Measurements from ENCODE around the gene SMURF1. TPM values are rescaled to one million over a fixed set of nuclear protein-coding genes. Genes with fewer than 3 reads are reported as not detected.

Gene SMURF1
- total and polyA plus RNA-seq, 9 donors, result 7.3 to 11.2 (median 8.4) TPM

DNA sequence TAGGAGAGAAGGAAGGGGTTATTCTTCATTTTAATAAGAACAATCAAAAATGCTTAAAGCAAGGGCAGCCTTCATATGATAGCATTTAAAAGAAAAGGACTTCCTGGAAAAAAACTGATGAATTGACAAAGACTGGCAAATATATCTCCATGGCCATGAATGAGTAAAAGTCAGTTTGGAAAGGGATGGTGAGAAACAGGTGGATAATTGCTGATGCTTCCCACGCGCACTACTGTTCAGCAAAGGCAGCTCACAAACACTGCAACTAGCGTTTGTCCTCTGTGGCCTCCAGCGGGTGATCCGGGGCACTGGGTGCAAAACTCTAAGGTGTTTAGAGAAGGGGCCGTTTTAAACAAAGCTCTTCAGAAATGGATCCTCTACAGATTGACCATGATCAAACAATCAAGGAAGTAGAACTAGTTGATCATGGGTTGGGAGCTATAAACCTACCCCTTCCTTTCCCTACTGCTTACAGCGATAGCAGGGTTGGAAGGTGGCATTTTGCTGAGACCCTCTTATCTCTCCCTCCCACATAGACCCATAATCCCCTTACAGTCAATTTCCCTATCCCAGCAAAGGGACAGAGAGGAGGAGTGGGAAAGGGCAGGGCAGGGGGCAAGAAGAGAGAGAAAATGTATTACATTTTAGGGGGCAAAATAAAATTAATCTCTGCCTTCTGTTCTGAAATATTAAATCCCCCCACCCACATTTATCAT lies 53.8 kb downstream of the SMURF1 start:
- no peaks in the 10 kb centered on the region for H3K9me3 ChIP-seq (replicated peaks; ENCODE audit: control insufficient read depth, low read depth, low read length)
- H3K4me1 ChIP-seq (ENCODE audit: control insufficient read depth, insufficient read depth, low read length), result no peaks in the 10 kb centered on the region
- no peaks in the 10 kb centered on the region for H3K27me3 ChIP-seq (ENCODE audit: control insufficient read depth, insufficient read depth, low read length)
- 90% methylated on average over 2 of the region's 7 CpGs for WGBS (ENCODE audit: insufficient coverage)
- peak overlapping the region; percentile 45 for H3K27ac ChIP-seq (ENCODE audit: low read length)
- no peak overlapping the region for H3K4me3 ChIP-seq (ENCODE audit: low read length)
- no peaks in the 10 kb centered on the region for H3K36me3 ChIP-seq (ENCODE audit: control insufficient read depth, insufficient read depth, low read length)
- no peak for DNase-seq

DNA sequence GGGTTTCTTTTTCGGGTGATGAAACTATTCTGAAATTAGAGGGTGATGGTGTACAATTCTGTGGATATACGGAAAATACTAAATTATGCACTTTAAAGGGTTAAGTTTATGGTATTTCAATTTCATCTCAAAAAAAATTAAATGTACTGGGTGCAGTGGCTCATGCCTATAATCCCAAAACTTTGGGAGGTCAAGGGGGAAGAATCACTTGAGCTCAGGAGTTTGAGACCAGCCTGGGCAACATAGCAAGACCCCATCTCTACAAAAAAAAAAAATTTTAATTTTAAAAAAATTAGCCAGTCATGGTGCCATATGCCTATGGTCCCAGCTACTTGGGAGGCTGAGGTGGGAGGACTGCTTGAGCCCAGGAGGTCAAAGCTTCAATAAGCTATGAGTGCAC lies 57.0 kb downstream of the SMURF1 start:
- H3K9me3 ChIP-seq (replicated peaks; ENCODE audit: control insufficient read depth, low read depth, low read length), result no peaks in the 10 kb centered on the region
- no peak for DNase-seq
- no peak overlapping the region for H3K27ac ChIP-seq (ENCODE audit: low read length)
- no CpG with 5 or more reads among the region's 2 CpGs for WGBS (ENCODE audit: insufficient coverage)
- H3K27me3 ChIP-seq (ENCODE audit: control insufficient read depth, insufficient read depth, low read length), result no peaks in the 10 kb centered on the region
- no peak overlapping the region for H3K4me3 ChIP-seq (ENCODE audit: low read length)
- no peaks in the 10 kb centered on the region for H3K36me3 ChIP-seq (ENCODE audit: control insufficient read depth, insufficient read depth, low read length)
- no peaks in the 10 kb centered on the region for H3K4me1 ChIP-seq (ENCODE audit: control insufficient read depth, insufficient read depth, low read length)

DNA sequence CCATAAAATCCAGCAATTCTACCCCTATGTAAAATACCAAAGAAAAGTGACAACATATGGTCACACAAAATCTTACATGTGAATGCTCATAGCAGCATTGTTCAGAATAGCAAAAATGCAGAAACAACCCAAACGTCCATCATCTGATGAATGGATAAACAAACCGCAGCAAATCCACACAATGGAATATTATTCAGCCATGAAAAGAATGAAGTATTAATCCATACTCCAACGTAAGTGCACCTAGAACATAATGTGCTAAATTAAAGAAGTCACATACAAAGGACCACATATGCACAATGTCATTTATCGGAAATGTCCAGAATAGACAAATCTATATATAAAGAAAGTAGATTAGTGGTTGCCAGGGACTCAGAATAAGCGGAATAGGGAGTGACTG lies 57.4 kb downstream of the SMURF1 start:
- Histone ChIP-seq H3K36me3 (ENCODE audit: control insufficient read depth, insufficient read depth, low read length) (no peaks in the 10 kb centered on the region), H3K27me3 (ENCODE audit: control insufficient read depth, insufficient read depth, low read length) (no peaks in the 10 kb centered on the region), H3K4me1 (ENCODE audit: control insufficient read depth, insufficient read depth, low read length) (no peaks in the 10 kb centered on the region), H3K4me3 (ENCODE audit: low read length) (no peak overlapping the region), H3K27ac (ENCODE audit: low read length) (no peak overlapping the region), H3K9me3 (replicated peaks; ENCODE audit: control insufficient read depth, low read depth, low read length) (no peaks in the 10 kb centered on the region)
- WGBS (ENCODE audit: insufficient coverage), result no CpG with 5 or more reads among the region's 5 CpGs
- DNase-seq, result no peak

DNA sequence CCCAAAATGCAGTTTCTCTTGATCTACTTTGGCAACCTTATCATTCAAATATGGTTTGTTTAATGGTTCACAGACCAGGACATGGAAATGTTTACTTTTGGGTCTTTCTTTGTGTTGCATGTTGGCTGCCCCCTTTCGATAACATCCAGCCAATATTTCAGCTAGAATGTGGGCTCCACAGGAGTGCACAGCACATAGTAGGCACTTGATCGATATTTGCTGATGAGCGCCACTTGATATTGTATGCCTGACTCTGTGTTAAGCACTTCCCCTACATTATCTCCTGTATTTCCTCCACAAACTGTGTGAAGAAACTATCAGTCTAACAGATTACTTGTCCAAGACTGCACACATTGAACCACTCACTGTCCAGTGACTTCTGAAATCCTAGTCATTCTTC lies 60.2 kb downstream of the SMURF1 start:
- WGBS (ENCODE audit: insufficient coverage), result 94% methylated on average over 3 of the region's 3 CpGs
- no peak overlapping the region for H3K4me3 ChIP-seq (ENCODE audit: low read length)
- DNase-seq, result no peak
- no peaks in the 10 kb centered on the region for H3K9me3 ChIP-seq (replicated peaks; ENCODE audit: control insufficient read depth, low read depth, low read length)
- no peaks in the 10 kb centered on the region for H3K27me3 ChIP-seq (ENCODE audit: control insufficient read depth, insufficient read depth, low read length)
- H3K27ac ChIP-seq (ENCODE audit: low read length), result no peak overlapping the region
- H3K4me1 ChIP-seq (ENCODE audit: control insufficient read depth, insufficient read depth, low read length), result peaks cover 4% of the 10 kb centered on the region
- H3K36me3 ChIP-seq (ENCODE audit: control insufficient read depth, insufficient read depth, low read length), result no peaks in the 10 kb centered on the region

DNA sequence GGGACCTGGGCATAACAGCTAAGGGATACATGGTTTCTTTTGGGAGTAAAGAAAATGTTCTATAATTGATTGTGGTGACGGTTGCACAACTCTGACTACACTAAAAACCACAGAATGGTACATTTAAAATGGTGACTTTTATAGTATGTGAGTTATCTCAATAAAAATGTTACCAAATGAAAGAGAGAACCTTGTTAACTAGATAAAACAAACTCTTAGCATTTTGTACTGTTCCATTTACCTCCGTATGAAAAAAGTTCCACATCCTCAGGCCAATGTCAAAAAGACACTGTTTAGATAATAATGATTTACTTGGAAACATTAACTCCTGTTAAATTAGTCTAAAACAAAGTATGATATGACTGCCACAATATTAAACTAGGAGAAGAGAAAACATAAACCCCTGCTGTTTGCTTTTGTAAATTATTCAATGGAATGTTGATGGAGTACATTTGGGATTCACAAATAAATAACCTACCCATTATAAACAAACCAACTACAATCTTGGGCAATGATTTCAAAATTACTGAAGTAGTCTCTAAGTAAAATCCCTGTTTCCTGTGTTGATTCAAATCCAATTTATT lies 60.7 kb downstream of the SMURF1 start:
- no peaks in the 10 kb centered on the region for H3K27me3 ChIP-seq (ENCODE audit: control insufficient read depth, insufficient read depth, low read length)
- H3K4me1 ChIP-seq (ENCODE audit: control insufficient read depth, insufficient read depth, low read length), result peaks cover 4% of the 10 kb centered on the region
- no peaks in the 10 kb centered on the region for H3K9me3 ChIP-seq (replicated peaks; ENCODE audit: control insufficient read depth, low read depth, low read length)
- no CpG with 5 or more reads among the region's 2 CpGs for WGBS (ENCODE audit: insufficient coverage)
- no peak overlapping the region for H3K4me3 ChIP-seq (ENCODE audit: low read length)
- DNase-seq, result no peak
- no peak overlapping the region for H3K27ac ChIP-seq (ENCODE audit: low read length)
- H3K36me3 ChIP-seq (ENCODE audit: control insufficient read depth, insufficient read depth, low read length), result no peaks in the 10 kb centered on the region

DNA sequence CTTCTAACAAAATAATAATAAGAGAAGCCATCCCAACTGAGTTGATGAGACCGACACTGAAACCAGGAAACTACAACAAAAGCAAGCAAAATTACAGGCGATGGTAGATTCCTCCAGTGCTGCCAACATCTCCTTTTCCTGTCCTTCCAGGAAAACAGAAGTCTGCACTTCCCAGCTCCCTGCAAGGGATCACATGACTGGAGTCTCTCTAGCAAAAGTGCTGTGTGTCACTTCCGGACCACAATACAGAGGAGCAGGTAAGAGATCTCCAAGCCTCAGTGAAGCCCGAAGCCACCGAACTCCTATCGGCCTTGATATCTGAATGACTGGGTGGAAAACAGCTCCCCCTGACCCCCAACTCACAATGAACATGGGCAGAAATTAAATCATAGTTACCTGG lies 63.2 kb downstream of the SMURF1 start:
- Histone ChIP-seq H3K36me3 (ENCODE audit: control insufficient read depth, insufficient read depth, low read length) (peaks cover 2% of the 10 kb centered on the region), H3K27ac (ENCODE audit: low read length) (no peak overlapping the region), H3K4me1 (ENCODE audit: control insufficient read depth, insufficient read depth, low read length) (peaks cover 4% of the 10 kb centered on the region), H3K9me3 (replicated peaks; ENCODE audit: control insufficient read depth, low read depth, low read length) (no peaks in the 10 kb centered on the region), H3K27me3 (ENCODE audit: control insufficient read depth, insufficient read depth, low read length) (no peaks in the 10 kb centered on the region), H3K4me3 (ENCODE audit: low read length) (no peak overlapping the region)
- WGBS (ENCODE audit: insufficient coverage), result 82% methylated on average over 3 of the region's 6 CpGs
- peak; percentile 22 for DNase-seq

DNA sequence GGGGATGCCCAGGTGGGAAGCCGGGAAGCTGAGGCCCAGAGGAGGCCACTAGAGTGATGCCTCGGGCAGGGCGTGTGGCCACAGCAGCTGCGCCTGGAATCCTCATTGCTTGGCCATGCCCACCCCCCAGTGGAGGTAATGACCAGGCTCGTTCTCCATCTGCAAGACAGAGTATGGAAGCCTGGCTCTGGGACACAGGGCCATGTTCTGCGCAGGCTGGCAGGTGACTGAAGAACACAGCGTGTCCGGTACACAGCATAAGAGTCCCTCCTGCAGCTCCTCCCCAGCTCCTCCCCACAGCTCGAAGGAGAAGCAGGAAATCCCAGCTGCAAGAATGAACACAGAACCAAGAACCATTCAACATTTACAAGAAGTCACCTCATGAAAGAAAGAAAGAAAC lies 64.8 kb downstream of the SMURF1 start:
- H3K27me3 ChIP-seq (ENCODE audit: control insufficient read depth, insufficient read depth, low read length), result no peaks in the 10 kb centered on the region
- H3K4me3 ChIP-seq (ENCODE audit: low read length), result no peak overlapping the region
- H3K36me3 ChIP-seq (ENCODE audit: control insufficient read depth, insufficient read depth, low read length), result peaks cover 2% of the 10 kb centered on the region
- DNase-seq, result peak; percentile 57
- H3K27ac ChIP-seq (ENCODE audit: low read length), result no peak overlapping the region
- 29% methylated on average over 4 of the region's 9 CpGs for whole genome bisulfite sequencing (ENCODE audit: insufficient coverage)
- H3K9me3 ChIP-seq (replicated peaks; ENCODE audit: control insufficient read depth, low read depth, low read length), result no peaks in the 10 kb centered on the region
- peaks cover 4% of the 10 kb centered on the region for H3K4me1 ChIP-seq (ENCODE audit: control insufficient read depth, insufficient read depth, low read length)

DNA sequence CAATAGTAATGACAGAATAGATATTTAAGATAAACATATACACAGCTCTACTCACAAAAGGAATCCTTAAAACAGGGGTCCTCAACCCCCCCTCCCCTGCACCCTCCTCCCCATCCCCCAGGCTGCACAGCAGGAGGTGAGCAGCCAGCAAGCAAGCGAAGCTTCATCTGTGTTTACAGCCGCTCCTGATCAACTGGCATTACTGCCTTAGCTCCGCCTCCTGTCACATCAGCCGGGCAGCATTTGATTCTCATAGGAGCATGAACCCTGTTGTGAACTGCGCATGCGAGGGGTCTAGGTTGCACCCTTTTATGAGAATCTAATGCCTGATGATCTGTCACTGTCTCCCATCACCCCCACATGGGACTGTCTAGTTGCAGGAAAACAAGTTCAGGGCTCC lies 65.5 kb downstream of the SMURF1 start:
- Histone ChIP-seq H3K36me3 (ENCODE audit: control insufficient read depth, insufficient read depth, low read length) (peaks cover 2% of the 10 kb centered on the region), H3K9me3 (replicated peaks; ENCODE audit: control insufficient read depth, low read depth, low read length) (no peaks in the 10 kb centered on the region), H3K27me3 (ENCODE audit: control insufficient read depth, insufficient read depth, low read length) (no peaks in the 10 kb centered on the region), H3K4me3 (ENCODE audit: low read length) (no peak overlapping the region), H3K27ac (ENCODE audit: low read length) (no peak overlapping the region), H3K4me1 (ENCODE audit: control insufficient read depth, insufficient read depth, low read length) (peaks cover 4% of the 10 kb centered on the region)
- 40% methylated on average over 1 of the region's 6 CpGs for WGBS (ENCODE audit: insufficient coverage)
- no peak for DNase-seq

DNA sequence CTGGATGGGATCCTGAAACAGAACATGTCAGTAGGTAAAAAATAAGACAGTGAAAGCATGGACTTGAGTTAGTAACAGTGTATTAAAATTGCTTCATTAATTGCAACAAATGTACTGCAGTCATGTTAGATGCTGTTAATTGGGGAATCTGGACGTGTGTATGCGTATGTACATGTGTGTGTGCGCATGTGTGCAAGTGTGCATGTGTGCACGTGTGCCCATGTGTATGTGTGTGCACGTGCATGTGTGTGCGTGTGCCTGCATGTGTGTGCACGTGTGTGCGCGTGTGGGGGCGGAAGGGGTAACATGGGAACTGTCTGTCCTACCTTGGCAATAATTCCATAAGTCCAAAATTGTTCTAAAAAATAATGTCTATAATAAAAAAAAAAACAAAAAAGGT lies 67.3 kb downstream of the SMURF1 start:
- Histone ChIP-seq H3K36me3 (ENCODE audit: control insufficient read depth, insufficient read depth, low read length) (peaks cover 2% of the 10 kb centered on the region), H3K4me3 (ENCODE audit: low read length) (no peak overlapping the region), H3K9me3 (replicated peaks; ENCODE audit: control insufficient read depth, low read depth, low read length) (no peaks in the 10 kb centered on the region), H3K4me1 (ENCODE audit: control insufficient read depth, insufficient read depth, low read length) (peaks cover 4% of the 10 kb centered on the region), H3K27ac (ENCODE audit: low read length) (no peak overlapping the region), H3K27me3 (ENCODE audit: control insufficient read depth, insufficient read depth, low read length) (no peaks in the 10 kb centered on the region)
- WGBS (ENCODE audit: insufficient coverage), result 93% methylated on average over 4 of the region's 10 CpGs
- DNase-seq, result no peak

DNA sequence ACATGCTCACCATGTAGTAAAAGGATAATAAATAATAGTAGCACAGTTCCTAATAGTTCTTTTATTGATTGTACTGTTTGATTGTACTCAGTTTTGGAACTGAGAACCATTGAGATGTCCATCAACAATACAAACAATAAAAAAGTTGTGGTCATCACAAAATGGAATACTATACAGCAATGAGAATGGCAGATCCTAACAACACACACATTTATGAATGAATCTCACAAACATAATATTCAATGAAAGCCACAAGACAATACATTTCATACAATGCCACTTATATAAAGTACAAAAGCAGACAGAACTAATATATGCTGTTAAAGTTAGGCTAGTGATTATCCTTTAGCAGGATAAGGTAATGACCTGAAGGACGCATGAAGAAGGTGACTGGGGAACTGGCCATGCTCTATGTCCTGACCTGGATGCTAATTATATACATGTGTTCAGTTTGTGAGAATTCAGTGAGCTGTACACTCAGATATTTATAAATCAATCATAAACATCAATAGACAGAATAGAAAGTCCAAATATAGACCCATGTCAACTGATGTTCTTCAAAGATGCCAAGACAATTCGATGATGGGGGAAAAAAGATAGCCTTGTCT lies 70.0 kb downstream of the SMURF1 start:
- peaks cover 2% of the 10 kb centered on the region for H3K36me3 ChIP-seq (ENCODE audit: control insufficient read depth, insufficient read depth, low read length)

More for the DNA sequence above, 70.0 kb downstream of the SMURF1 start:
- no peaks in the 10 kb centered on the region for H3K27me3 ChIP-seq (ENCODE audit: control insufficient read depth, insufficient read depth, low read length)
- H3K27ac ChIP-seq (ENCODE audit: low read length), result no peak overlapping the region
- H3K9me3 ChIP-seq (replicated peaks; ENCODE audit: control insufficient read depth, low read depth, low read length), result no peaks in the 10 kb centered on the region
- peaks cover under 1% of the 10 kb centered on the region for H3K4me1 ChIP-seq (ENCODE audit: control insufficient read depth, insufficient read depth, low read length)
- DNase-seq, result no peak
- WGBS (ENCODE audit: insufficient coverage), result no CpG with 5 or more reads among the region's 2 CpGs
- no peak overlapping the region for H3K4me3 ChIP-seq (ENCODE audit: low read length)
